ENCODE results near the gene CD24. TPM values are rescaled to one million over a fixed set of nuclear protein-coding genes. Genes with fewer than 3 reads are reported as not detected.
"Not testable (repeated sequence)": the region's sequence is repeated elsewhere in the genome, so short reads cannot be mapped to it uniquely, and the experiment has no call there.

Gene CD24
- polyA plus RNA-seq, 4 donors, result 1,132 to 1,381 (median 1,277) TPM

GRCh38 chr6:106972500-106972899 lies 2.0 kb downstream of the CD24 start:
- DNase-seq (ENCODE audit: low read depth in 4 of 4, low spot score in 3 of 4), result peak in 2 of 4 donors; percentile 20 to 26

DNA sequence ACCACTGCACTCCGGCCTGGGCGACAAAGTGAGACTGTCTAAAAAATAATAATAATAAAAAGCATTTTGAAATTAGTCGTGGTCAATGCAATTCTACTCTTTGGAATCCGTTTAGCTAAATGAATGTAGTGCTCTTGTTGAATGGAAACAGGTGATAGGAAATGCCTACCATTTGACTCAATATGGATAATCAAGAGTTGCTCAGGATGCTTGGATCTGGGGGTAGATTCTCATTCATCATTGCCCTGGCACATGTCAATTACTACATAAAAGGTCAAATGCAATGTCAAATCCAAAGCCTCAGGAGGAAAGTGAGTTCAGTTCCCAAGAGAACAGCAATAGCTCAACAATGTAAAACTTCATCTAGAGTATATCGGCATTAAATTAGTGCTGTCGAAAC lies 3.8 kb downstream of the CD24 start:
- DNase-seq (ENCODE audit: low read depth in 4 of 4, low spot score in 3 of 4), result not testable (repeated sequence)

- no peak for DNase-seq (ENCODE audit: low read depth in 4 of 4, low spot score in 3 of 4)
Measured at GRCh38 chr6:106967936-106968555, 6.5 kb downstream of the CD24 start.

DNA sequence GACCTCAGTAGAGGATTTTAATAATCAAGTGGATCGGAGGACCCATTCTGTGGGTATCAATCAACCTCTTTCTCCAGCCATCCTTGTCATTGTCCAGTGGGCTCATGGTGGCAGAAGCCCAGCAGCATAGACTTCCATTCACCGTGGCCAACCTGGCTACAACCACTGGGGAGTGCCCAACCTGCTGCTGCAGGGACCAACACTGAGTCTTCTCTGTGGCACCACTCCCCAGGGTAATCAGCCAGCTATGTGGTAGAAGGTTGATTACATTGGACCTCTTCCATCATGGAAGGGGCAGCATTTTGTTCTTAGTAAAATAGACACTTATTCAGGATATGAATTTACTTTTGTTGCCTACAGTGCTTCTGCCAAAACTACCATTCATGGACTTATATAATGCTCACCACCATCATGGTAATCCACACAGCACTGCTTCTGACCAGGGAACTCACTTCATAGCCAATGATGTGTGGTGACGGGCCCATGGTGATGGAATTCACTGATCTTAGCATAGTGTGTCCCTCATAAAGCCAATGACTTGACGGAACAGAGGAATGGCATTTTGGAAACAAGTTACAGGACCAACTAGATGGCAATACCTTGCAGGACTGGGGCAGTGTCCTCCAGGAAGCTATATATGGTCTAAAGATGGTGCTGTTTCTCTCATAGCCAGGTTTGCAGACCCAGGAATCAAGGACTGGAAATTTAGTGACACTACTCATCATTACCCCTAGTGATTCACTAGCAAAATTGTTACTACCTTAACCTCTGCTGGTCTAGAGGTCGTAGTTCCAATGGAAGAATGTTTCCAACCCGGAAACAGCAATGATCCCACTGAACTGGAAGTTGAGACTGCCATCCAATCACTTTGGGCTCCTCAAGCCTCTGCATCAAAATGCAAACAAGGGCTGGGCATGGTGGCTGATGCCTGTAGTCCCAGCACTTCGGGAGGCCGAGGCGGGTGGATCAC lies 7.6 kb downstream of the CD24 start:
- DNase-seq (ENCODE audit: low read depth in 4 of 4, low spot score in 3 of 4), result no peak

- no peak for DNase-seq (ENCODE audit: low read depth in 4 of 4, low spot score in 3 of 4)
Measured at GRCh38 chr6:106966229-106966628, 8.3 kb downstream of the CD24 start.

GRCh38 chr6:106964954-106965353 lies 9.6 kb downstream of the CD24 start:
- DNase-seq (ENCODE audit: low read depth in 4 of 4, low spot score in 3 of 4), result no peak

DNA sequence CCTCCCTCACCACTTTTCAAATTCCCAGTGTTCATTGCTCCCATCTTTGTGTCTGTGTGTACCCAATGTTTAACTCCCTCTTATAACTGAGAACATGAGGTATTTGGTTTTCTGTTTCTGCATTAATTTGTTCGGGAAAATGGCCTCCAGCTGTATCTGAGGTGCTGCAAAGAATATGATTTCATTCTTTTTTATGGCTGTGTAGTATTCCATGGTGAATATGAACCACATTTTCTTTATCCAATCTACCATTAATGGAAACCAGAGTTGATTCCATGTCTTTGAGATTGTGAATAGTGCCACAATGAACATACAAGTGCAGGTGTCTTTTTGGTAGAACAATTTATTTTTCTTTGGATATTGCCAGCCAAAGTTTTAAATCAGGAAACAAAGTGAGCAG lies 10.4 kb downstream of the CD24 start:
- DNase-seq (ENCODE audit: low read depth in 4 of 4, low spot score in 3 of 4), result no peak

- no peak for DNase-seq (ENCODE audit: low read depth in 4 of 4, low spot score in 3 of 4)
Measured at GRCh38 chr6:106963544-106963943, 11.0 kb downstream of the CD24 start.

DNA sequence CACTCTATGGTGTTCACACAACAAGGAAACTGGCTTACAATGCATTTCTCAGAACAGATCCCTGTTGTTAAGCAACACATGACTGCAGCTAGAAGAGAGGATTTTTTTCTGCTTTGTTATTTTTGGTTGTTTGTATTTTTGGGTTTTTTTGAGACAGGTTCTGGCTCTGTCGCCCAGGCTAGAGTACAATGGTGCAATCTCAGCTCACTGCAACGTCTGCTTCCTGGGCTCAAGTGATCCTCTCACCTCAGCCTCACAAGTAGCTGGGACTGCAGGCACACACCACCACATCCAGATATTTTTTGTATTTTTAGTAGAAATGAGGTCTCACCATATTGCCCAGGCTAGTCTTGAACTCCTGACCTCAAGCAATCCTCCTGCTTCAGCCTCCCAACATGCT lies 12.7 kb downstream of the CD24 start:
- DNase-seq (ENCODE audit: low read depth in 4 of 4, low spot score in 3 of 4), result no peak

DNA sequence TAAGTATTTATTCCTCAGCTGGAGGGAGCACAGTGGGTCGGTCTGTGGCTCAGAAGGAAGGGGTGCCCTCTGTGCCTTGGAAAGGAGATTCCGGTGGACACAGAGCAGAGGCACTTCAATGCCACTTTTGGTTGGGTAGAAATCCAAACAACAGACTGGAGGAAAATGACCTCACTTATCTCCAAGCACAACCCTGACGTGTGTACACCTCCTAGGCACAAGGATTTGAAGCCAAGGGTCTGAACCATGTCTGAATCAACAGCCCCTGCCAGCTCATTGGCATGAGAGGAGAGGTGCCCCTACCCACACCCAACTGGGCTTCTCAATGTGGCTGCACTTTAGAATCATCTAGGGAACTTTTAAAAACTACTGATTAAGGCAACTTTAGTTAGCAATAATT lies 13.4 kb downstream of the CD24 start:
- DNase-seq (ENCODE audit: low read depth in 4 of 4, low spot score in 3 of 4), result no peak

DNA sequence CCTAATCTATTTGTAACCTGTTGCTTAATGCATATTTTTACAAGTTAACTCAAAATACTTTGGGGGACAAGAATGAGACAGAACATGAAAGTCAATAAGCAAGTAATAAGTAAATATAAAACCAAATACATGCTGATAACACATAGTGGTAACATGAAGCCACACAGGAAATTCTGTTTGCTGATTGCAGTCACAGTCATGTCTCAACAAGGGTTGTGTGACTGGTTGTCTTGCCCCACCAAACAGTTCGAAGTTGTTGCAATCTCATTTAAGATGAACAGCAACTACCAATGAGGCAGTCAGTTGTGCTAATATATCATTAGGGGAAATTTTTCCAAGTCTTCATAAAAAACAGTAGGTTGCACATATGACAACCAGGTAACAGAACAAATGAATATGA lies 14.5 kb downstream of the CD24 start:
- no peak for DNase-seq (ENCODE audit: low read depth in 4 of 4, low spot score in 3 of 4)

- no peak for DNase-seq (ENCODE audit: low read depth in 4 of 4, low spot score in 3 of 4)
Measured at GRCh38 chr6:106939848-106940247, 34.7 kb downstream of the CD24 start.

GRCh38 chr6:106939208-106939607 lies 35.3 kb downstream of the CD24 start:
- DNase-seq (ENCODE audit: low read depth in 4 of 4, low spot score in 3 of 4), result no peak

GRCh38 chr6:106927531-106928398 lies 46.8 kb downstream of the CD24 start:
- DNase-seq (ENCODE audit: low read depth in 4 of 4, low spot score in 3 of 4), result peak; percentile 47 to 67 (median 59)

GRCh38 chr6:106925948-106926347 lies 48.6 kb downstream of the CD24 start:
- DNase-seq (ENCODE audit: low read depth in 4 of 4, low spot score in 3 of 4), result no peak

- no peak for DNase-seq (ENCODE audit: low read depth in 4 of 4, low spot score in 3 of 4)
Measured at GRCh38 chr6:106924694-106925523, 49.6 kb downstream of the CD24 start.

- no peak for DNase-seq (ENCODE audit: low read depth in 4 of 4, low spot score in 3 of 4)
Measured at GRCh38 chr6:106922626-106923025, 51.9 kb downstream of the CD24 start.
